DOHH2 (cell line): Measurements from ENCODE around the gene DOCK10.

Source experiments
- H3F3A ChIP-seq: fragments of 200-600 bp; sonication (generic), shearing (Covaris generic); 2 replicates; pipeline ENCODE4 v1.6.0; 2016; ENCODE audit warnings: antibody characterized with exemption, mild to moderate bottlenecking; ENCODE audit not compliant: control insufficient read depth, insufficient read depth
- H3K27ac ChIP-seq: fragments of 200-600 bp; sonication (generic); 2 replicates; pipeline ENCODE4 v1.5.1; 2014; ENCODE audit warnings: low read depth, mild to moderate bottlenecking, low read length, moderate library complexity
- H3K27me3 ChIP-seq: fragments of 200-600 bp; sonication (generic); 2 replicates; pipeline ENCODE4 v1.6.1; 2014; ENCODE audit warnings: mild to moderate bottlenecking, low read length, mixed read lengths; ENCODE audit not compliant: control insufficient read depth
- H3K36me3 ChIP-seq: fragments of 200-600 bp; sonication (generic); 2 replicates; pipeline ENCODE4 v1.6.1; 2014; ENCODE audit warnings: mild to moderate bottlenecking, low read length, moderate library complexity, mixed read lengths; ENCODE audit not compliant: control insufficient read depth
- H3K4me1 ChIP-seq: fragments of 200-600 bp; sonication (generic); 2 replicates; pipeline ENCODE4 v1.6.1; 2014; ENCODE audit warnings: mild to moderate bottlenecking, low read length, mixed read lengths; ENCODE audit not compliant: control insufficient read depth
- H3K4me2 ChIP-seq: fragments of 200-600 bp; sonication (generic); 2 replicates; pipeline ENCODE4 v1.6.0; 2014; ENCODE audit warnings: mild to moderate bottlenecking, low read length, moderate library complexity
- H3K4me3 ChIP-seq: fragments of 200-600 bp; sonication (generic); 2 replicates; pipeline ENCODE4 v1.5.1; 2014; ENCODE audit warnings: mild to moderate bottlenecking, low read length, mixed read lengths
- H3K79me2 ChIP-seq: fragments of 200-600 bp; sonication (generic); 2 replicates; pipeline ENCODE4 v1.6.1; 2014; ENCODE audit warnings: mild to moderate bottlenecking, low read length, mixed read lengths; ENCODE audit not compliant: control insufficient read depth
- H3K9me2 ChIP-seq: fragments of 200-600 bp; sonication (generic); replicated peaks from 2 replicates; pipeline ENCODE4 v1.6.1; 2014; ENCODE audit warnings: mild to moderate bottlenecking, low read length, mixed read lengths; ENCODE audit not compliant: control insufficient read depth
- H3K9me3 ChIP-seq: fragments of 200-600 bp; sonication (generic); 2 replicates; pipeline ENCODE4 v1.6.1; 2014; ENCODE audit warnings: antibody characterized with exemption, low read length, mixed read lengths; ENCODE audit not compliant: control insufficient read depth, insufficient read depth
- H4K20me1 ChIP-seq: fragments of 200-600 bp; sonication (generic); 2 replicates; pipeline ENCODE4 v1.6.0; 2014; ENCODE audit warnings: low read depth, mild to moderate bottlenecking, antibody characterized with exemption, low read length, moderate library complexity; ENCODE audit not compliant: control insufficient read depth, insufficient read depth
- EZH2phosphoT487 ChIP-seq: fragments of 200-600 bp; sonication (generic); IDR thresholded peaks from 2 replicates; pipeline ENCODE4 v1.6.1; 2017; ENCODE audit warnings: borderline replicate concordance, mild to moderate bottlenecking, antibody characterized with exemption, low read length, moderate library complexity, mixed read lengths
- TF ChIP-seq, protein P1 (sequence below): fragments of 200-600 bp; sonication (generic); IDR thresholded peaks from one replicate; pipeline ENCODE4 v1.5.1; 2014; ENCODE audit warnings: antibody characterized with exemption, mild to moderate bottlenecking, low read depth, low read length; ENCODE audit not compliant: poor library complexity, severe bottlenecking

DOCK10 gene

DNA sequence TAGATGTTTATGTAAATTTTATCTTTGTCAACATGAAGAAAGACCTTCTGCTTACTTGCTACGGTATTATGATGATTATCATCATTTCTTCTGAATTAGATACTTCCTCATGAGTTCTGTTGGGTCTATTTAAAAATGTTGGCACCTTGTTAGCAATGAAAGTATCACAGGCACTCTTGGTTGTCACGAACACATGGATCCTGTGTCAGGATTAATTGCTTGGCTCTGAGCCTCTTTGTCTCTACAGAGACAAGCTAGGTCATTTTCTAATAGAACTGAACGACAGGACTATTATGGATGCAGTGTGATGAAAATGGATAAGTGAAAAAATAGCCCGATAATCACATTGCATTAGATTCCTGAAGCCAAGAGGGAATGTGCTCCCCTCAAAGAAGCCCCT, 110.3 kb downstream of the DOCK10 start:
- Histone ChIP-seq H3K27ac (no peak overlapping the region), H4K20me1 (no peaks in the 10 kb centered on the region), H3K4me1 (0 out of 2 replicates have a peak, but pooled peaks cover 4% of the 10 kb centered on the region), H3K27me3 (no peaks in the 10 kb centered on the region), H3F3A (no peaks in the 10 kb centered on the region), H3K4me2 (no peak overlapping the region), H3K4me3 (no peak overlapping the region), H3K36me3 (no peaks in the 10 kb centered on the region), H3K79me2 (no peaks in the 10 kb centered on the region), H3K9me3 (no peaks in the 10 kb centered on the region), H3K9me2 (no peaks in the 10 kb centered on the region)
- TF ChIP-seq, protein P1, sequence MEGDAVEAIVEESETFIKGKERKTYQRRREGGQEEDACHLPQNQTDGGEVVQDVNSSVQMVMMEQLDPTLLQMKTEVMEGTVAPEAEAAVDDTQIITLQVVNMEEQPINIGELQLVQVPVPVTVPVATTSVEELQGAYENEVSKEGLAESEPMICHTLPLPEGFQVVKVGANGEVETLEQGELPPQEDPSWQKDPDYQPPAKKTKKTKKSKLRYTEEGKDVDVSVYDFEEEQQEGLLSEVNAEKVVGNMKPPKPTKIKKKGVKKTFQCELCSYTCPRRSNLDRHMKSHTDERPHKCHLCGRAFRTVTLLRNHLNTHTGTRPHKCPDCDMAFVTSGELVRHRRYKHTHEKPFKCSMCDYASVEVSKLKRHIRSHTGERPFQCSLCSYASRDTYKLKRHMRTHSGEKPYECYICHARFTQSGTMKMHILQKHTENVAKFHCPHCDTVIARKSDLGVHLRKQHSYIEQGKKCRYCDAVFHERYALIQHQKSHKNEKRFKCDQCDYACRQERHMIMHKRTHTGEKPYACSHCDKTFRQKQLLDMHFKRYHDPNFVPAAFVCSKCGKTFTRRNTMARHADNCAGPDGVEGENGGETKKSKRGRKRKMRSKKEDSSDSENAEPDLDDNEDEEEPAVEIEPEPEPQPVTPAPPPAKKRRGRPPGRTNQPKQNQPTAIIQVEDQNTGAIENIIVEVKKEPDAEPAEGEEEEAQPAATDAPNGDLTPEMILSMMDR: no peak
- TF ChIP-seq EZH2phosphoT487: no peak

DNA sequence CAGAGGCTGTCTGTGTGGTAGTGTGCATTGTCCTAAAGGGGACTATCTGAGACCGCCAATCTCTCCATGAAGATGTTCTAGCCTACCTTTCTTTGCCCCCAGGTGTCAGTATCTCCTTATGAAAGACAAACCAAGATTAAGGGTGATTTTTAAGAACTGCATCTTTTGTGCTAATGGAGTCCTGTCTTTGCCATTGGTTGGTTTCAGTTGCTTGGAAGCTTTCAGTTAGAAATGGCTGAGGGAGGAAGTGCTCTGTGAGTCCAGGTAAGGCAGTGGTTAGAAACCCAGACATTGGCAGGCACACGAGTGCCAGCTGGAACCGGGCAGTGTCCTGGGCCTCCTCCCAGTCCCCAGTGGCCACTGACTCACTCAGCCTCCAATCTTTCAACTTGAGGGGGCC, 111.3 kb downstream of the DOCK10 start:
- Histone ChIP-seq H3F3A (no peaks in the 10 kb centered on the region), H3K36me3 (no peaks in the 10 kb centered on the region), H3K4me3 (no peak overlapping the region), H3K4me1 (0 out of 2 replicates have a peak, but pooled peaks cover 4% of the 10 kb centered on the region), H3K9me2 (no peaks in the 10 kb centered on the region), H3K27ac (no peak overlapping the region), H4K20me1 (no peaks in the 10 kb centered on the region), H3K9me3 (no peaks in the 10 kb centered on the region), H3K4me2 (no peak overlapping the region), H3K27me3 (no peaks in the 10 kb centered on the region), H3K79me2 (no peaks in the 10 kb centered on the region)
- TF ChIP-seq, protein P1: peak; percentile 39
- no peak for TF ChIP-seq EZH2phosphoT487

DNA sequence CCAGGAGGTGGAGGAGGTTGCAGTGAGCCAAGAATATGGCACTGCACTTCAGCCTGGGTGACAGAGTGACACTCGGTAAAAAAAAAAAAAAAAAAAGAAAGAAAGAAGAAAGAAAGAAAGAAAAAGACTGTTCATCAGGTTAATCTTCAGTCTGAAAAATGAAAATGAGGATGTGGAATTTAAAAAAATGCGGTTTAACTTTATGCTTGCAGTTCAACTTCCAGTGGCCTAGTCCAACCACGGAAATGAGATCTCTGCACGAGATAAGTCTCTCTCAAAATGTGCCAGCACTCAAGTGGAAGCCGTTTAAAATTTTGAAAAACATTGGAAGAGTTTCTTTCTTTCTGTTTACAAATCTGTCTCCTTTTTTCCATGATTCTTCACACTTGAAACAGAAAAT, 112.1 kb downstream of the DOCK10 start:
- H4K20me1 ChIP-seq: no peaks in the 10 kb centered on the region
- H3F3A ChIP-seq: no peaks in the 10 kb centered on the region
- H3K27me3 ChIP-seq: no peaks in the 10 kb centered on the region
- H3K9me2 ChIP-seq: no peaks in the 10 kb centered on the region
- 0 out of 2 replicates have a peak, but pooled peaks cover 4% of the 10 kb centered on the region for H3K4me1 ChIP-seq
- H3K36me3 ChIP-seq: no peaks in the 10 kb centered on the region
- TF ChIP-seq EZH2phosphoT487: no peak
- TF ChIP-seq, protein P1: no peak
- no peaks in the 10 kb centered on the region for H3K9me3 ChIP-seq
- H3K79me2 ChIP-seq: no peaks in the 10 kb centered on the region
- no peak overlapping the region for H3K4me2 ChIP-seq
- no peak overlapping the region for H3K27ac ChIP-seq
- H3K4me3 ChIP-seq: no peak overlapping the region

DNA sequence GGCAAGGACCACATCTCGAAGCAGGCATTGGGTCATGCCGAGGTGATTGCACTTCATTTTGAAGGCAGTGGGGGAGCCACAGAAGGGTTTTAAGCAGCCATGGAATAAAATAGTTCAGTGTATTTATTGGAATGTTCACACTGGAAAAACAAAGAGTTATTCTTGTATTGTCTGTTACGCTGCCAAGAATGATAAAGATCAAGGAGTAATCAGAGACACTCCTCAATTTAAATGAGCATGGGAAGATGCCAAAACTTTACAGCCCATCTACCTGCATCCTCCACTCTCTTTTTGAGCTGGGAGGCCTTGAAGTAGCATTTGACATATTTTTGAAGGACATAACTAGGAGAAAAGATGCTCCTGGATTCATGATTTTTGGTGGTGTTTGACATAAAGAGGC, 112.8 kb downstream of the DOCK10 start:
- Histone ChIP-seq H3K4me3 (no peak overlapping the region), H3F3A (no peaks in the 10 kb centered on the region), H3K79me2 (no peaks in the 10 kb centered on the region), H3K4me2 (no peak overlapping the region), H3K27me3 (no peaks in the 10 kb centered on the region), H3K9me2 (no peaks in the 10 kb centered on the region), H3K27ac (no peak overlapping the region), H3K9me3 (no peaks in the 10 kb centered on the region), H4K20me1 (no peaks in the 10 kb centered on the region), H3K4me1 (0 out of 2 replicates have a peak, but pooled peaks cover 4% of the 10 kb centered on the region), H3K36me3 (no peaks in the 10 kb centered on the region)
- TF ChIP-seq, protein P1: no peak
- TF ChIP-seq EZH2phosphoT487: no peak
